Stimulated activated CD4-positive, alpha-beta T cell treated with anti-CD3 and anti-CD28 coated beads, TNF-alpha, amount 100 ng/mL, for 1 hour (primary cell): ENCODE data around the gene MAL.

ENCODE experiments used
- DNase-seq, 3 donors: peaks; one replicate each; pipeline ENCODE4 v3.0.0-alpha.2; 2020; ENCODE audit warnings: low read depth in 3 of 3, low spot score in 1 of 3

The MAL gene

GRCh38 chr2:94996305-94997100, 29.0 kb upstream of the MAL start:
- DNase-seq = no peak

DNA sequence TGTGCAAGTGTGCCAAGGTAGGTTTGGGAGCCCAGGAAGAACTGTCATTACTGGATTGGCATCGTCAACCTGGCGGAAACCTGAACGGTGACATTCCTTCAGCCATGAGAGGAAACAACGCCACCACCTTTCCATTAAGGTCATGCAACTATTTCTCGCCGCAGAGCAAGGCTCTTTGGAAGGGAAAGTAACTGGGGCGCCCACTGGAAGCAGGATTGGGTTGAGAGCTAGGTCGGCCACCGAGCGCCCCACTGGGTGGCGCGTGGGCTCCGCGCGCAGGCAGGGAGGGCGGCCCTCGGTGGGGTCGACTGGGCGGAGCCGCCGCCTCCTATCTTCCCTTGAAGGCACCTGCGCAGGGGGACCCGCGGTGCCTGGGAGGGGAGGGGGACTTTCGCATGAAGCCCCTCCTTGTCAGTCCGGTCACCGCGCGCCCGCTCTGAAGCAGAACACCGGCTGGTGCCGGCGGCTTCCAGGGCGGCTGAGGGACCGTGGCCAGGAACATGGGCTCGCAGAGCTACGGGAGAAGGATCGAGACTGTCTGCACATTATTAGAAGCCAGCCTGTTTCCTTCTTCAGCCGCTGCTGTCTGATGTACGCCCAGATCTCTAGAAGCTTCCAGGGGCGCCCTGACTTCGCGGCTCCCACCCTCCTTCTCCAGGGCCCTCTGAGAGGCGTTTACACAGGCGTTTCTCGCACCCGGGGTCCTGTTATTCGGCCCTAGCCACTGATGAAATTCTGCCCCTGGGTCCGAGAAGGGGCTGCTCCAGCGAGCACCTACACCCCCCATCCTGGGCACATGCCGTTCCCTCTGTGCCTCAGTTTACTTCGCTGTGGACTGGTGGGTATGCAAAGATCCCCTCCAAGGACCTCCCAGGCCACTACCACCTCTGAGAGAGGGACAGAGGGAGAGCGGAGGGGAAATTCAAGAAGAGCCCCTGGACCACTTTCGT, 27.3 kb upstream of the MAL start:
- no peak for DNase-seq

- DNase-seq = no peak
These were observed 26.1 kb upstream of the MAL start for GRCh38 chr2:94999431-94999883.

DNA sequence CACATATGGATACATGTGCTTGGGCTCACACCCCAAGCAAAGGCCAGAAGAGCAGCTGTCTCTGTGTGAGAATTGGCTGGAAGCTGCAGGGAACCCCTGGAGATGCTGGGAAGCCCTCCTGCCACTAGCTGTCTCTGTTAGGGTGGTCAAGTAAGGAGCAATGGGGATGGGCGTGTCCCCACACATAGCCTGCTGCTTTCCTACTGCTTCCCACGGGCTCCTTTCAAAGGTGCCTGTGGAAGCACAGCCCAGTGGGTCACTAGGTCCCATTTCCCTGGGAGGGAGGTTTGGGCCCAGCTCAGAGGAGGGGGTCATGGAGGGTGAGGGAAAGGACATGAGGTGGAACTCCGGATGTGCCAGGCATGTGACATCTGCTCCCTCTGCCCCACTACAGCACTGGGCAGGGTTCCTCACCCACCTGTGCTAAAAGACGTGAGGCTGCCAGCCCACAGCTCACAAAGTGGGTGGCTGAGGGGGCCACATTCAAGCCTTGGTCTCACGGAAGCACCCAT, 24.4 kb upstream of the MAL start:
- DNase-seq = no peak

- DNase-seq = no peak
These were observed 23.8 kb upstream of the MAL start for GRCh38 chr2:95001701-95002100.

- no peak for DNase-seq
These were observed 23.0 kb upstream of the MAL start for GRCh38 chr2:95002498-95002897.

- no peak for DNase-seq
These were observed 21.2 kb upstream of the MAL start for GRCh38 chr2:95004287-95004686.

GRCh38 chr2:95004711-95005110, 20.8 kb upstream of the MAL start:
- DNase-seq = no peak

- DNase-seq = no peak
These were observed 19.8 kb upstream of the MAL start for GRCh38 chr2:95005726-95006125.

DNA sequence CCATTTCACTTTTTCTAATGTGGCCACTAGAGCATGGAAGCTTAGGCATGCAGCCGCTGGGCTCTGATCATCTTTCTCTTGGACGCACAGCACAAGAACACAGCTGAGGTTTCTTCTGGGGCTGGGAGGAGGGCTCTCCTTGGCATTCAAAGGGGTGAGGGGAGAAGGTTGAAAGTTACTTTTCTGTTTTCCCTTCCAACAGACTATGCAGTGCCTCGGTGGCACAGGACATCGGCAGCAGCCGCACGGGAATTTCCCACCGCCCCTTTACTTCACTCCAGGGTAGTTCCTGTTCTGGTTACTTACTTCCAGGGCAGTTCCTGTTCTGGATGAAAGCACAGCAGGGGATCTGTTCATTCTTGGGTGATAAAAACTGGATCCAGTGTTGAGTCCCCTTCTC, 18.9 kb upstream of the MAL start:
- DNase-seq = no peak

GRCh38 chr2:95007031-95007609, 18.4 kb upstream of the MAL start:
- DNase-seq = no peak

DNA sequence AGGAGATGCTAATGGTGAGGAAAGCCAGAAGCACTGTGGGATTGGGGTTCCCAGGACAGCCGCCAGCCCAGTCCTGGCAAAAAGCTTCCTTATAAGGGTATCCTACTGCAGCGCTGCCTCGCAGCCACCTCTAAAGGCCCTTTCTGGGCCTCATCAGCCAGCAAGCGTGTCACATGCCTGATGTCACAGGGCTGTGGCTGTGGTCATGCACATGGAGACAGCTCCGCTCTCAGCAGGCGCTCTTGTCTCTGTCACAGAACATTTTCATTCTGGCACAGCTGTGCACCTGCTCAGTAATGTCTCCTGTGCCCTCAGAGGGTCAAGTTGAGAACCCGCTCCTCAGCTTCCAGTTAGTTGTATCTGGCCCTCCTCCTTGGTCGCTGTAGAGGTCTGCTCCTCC, 17.7 kb upstream of the MAL start:
- no peak for DNase-seq

DNA sequence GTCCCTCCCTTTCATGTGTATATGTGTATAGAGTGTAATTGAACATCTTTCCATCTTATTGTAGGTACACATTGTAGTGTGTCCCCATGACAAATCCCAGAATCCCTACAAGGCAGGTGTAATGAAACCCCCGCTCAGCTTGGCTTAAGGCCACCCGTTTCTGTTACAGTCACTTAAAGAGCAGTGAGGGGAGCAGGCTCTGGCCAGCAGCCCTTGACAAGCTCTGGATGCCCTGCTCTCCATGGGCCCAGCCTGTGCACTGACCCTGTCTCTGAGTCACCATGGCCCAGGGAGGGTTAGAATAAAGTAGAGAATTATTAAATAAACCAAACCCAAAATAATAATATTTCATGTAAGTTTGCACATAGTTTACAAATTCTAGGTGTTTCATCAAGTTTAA, 17.2 kb upstream of the MAL start:
- DNase-seq = no peak

DNA sequence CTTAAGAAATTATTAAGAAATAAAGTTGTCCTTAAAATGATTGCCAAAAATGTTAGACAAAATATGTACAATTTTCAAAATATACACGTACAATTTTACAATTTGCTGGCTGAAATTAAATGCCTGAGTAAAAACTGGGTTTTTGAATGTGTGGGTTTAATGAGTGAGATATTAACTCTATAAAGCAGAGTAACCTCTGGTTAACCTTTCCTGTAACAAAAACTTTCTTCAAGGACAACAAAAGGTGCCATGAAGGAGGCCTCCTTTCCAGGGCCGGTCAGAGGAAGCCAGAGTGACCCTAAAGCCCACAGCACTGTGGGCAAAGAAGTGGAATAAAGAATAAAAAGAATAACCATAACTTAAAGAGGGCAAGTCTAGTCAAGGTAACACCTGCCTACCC, 16.5 kb upstream of the MAL start:
- no peak for DNase-seq

GRCh38 chr2:95009412-95009811, 16.1 kb upstream of the MAL start:
- DNase-seq = no peak

DNA sequence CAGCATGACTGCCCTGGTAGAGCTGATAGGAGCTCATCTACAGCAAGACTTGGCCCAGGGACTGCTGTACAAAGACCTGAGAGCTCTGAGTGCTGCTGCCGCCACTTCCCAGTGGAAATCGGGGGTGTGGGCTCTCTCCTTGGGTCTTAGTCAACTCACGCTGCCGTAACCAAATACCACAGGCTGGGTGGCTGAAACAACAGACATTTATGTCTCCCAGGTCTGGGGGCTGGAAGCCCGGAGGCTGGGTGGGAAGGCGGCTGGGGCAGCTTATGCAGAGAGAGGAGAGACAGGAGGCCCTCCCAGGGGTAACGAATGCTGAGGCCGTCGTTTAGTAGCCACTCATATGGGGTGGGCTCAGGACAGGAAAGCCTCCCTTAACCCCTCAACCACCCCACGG, 15.4 kb upstream of the MAL start:
- DNase-seq = no peak

DNA sequence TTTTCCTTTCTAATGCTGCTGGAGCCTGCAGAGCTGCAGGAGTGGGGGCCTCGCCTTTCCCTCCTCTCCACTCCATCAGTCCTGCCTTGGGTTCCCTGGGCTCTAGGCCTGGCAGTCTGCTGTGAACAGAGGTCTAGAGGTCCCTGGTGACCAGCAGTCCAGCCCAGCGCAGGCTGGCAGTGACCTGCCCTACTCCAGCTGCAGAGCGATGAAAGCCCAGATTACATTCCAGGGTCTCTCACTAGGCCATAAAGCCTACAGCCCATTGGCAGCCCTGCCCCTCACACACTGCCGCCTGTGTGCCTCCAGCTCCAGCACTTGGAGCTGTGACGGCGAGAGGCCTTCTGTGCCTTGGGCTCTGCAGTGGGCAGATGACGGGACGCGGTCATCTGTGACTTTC, 14.8 kb upstream of the MAL start:
- DNase-seq = no peak

GRCh38 chr2:95012881-95013550, 12.5 kb upstream of the MAL start:
- no peak for DNase-seq

DNA sequence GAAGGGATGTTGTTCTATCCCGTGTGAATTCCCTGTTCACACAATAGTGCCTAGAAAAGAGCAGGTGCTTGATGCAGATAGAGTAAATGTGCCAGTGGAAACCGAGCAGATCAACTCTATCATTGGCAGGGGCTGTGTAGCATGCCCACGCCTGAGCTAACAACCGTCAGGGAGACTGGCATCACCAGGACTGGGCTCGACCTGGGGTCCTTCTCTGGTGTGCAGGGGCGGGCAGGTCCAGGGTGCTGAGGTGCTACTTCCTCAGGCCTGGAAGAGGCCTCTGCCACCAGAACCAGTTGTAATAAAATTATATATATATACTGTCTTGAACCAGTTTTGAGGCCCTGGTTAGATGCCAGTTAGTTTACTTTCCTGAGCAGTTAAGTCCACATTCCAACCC, 11.8 kb upstream of the MAL start:
- DNase-seq = no peak

DNA sequence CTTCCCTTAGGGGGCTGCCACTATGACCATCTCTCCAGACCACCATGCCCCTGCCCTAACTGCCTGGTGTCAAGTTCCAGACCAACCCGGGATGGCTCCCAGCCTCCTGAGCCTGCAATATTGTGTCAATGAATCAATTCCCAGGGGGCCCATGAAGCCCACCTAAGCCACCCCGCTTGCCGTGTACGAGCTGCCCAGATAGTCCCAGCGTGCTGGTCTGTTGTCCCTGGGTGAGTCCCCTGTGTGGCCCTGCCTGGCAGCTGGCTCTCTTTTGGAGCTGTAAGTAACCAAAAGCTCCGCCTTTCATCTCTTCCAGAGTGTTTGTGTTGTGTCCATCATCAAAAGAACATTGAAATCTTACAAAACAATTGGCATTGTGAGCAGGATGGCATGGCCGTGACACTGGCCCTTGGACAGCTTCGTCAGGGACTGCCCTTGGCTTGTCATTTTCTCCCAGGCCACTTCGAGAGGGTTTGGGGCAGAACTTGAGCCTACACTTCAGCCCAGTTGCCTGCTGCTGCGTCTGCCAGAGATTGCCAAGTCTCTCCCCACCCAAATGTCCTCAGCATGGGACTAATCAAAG, 11.3 kb upstream of the MAL start:
- DNase-seq = no peak
